H1 (cell line): ENCODE results near the gene MRPL47. TPM values are rescaled to one million over a fixed set of nuclear protein-coding genes. Genes with fewer than 3 reads are reported as not detected.

Source experiments
- KDM5A ChIP-seq: fragments of 200-600 bp; IDR thresholded peaks from 2 replicates; pipeline ENCODE4 v1.7.1; 2012; ENCODE audit warnings: mild to moderate bottlenecking, low read length, inconsistent platforms, mixed read lengths
- polyA plus RNA-seq, 7 experiments: library from polyadenylated mRNA; depleted of rRNA in 3 of 7; stranded (reverse) in 5 of 7; unstranded in 2 of 7; fragments of >200 nt in 5 of 7; fragments of 200-250 nt in 2 of 7; gene quantifications; 1 replicate in 5 of 7; 2 replicates in 1 of 7; 4 replicates in 1 of 7; pipeline versions ENCODE4 v1.2.1 to v1.2.3, GENCODE V29; 2011 to 2013; ENCODE audit warnings: missing spikeins in 2 of 7, mixed read lengths in 2 of 7
- small RNA-seq: library from polyadenylated mRNA; stranded (forward); fragments of <200 nt; extraction: miRNeasy Mini kit (QIAGEN cat#:217004); gene quantifications from one replicate; pipeline ENCODE3, GENCODE V24; 2013; ENCODE audit not compliant: insufficient read depth
- total RNA-seq: library from RNA; stranded (reverse); fragmentation: NEBNext Ultra II Directional; extraction: Animal tissue kit (Norgen Biotek cat#: 25700); gene quantifications from 2 replicates; pipeline ENCODE4 v1.2.1, GENCODE V29; 2021
- TF ChIP-seq, protein P1 (sequence below): IDR thresholded peaks from 2 replicates; pipeline ENCODE4 v1.6.1; 2011; ENCODE audit warnings: low read length, improper control_type of control experiment

Gene MRPL47
- total and polyA plus RNA-seq, 2 of the 8 experiments (the other 6 are each of a cell fraction or from before 2014, with no cell fraction given): 26.1 to 76.6 TPM

DNA sequence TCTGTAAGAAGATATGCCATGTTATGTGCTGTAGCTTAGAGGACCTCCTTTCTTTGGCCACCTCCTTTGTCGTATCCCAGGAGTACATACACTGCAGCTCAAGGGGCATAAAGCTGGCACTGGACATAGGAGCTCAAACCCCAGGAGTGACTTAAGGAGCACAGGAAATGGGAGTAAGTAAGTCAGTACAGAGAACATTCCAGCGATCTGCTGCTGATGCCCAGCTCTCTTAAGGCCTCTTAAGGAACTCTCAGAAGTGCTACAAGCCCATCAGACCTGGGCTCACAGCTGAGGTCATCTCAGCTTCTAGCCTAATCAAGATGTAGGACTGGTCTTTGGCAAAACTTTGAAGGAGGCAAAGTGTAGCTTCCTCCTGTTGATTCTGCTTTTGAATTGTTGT is 63.3 kb downstream of the MRPL47 start (continued):
- TF ChIP-seq, protein P1, sequence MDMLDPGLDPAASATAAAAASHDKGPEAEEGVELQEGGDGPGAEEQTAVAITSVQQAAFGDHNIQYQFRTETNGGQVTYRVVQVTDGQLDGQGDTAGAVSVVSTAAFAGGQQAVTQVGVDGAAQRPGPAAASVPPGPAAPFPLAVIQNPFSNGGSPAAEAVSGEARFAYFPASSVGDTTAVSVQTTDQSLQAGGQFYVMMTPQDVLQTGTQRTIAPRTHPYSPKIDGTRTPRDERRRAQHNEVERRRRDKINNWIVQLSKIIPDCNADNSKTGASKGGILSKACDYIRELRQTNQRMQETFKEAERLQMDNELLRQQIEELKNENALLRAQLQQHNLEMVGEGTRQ: no peak
- TF ChIP-seq KDM5A: no peak

Small RNA genes within 50 kb of the gene (small RNA-seq; reads per million reads assigned to genes)
- gene AC090425.1 (not detected), gene RF01210 (not detected)

Other genes with a start within 250 kb of the MRPL47 start
- gene GNB4, start 153.2 kb downstream of the MRPL47 start, total RNA-seq: 26.1 and 29.2 TPM in 2 replicates
- gene GNB4, start 153.2 kb downstream of the MRPL47 start, polyA plus RNA-seq (2011; rRNA removed): 8.7 and 13.4 TPM in 2 replicates
- gene ACTL6A, start 41.7 kb downstream of the MRPL47 start, total RNA-seq: 76.9 and 83.3 TPM in 2 replicates
- gene ACTL6A, start 41.7 kb downstream of the MRPL47 start, polyA plus RNA-seq (2011; rRNA removed): 99.5 and 141 TPM in 2 replicates
- 74.1 and 85.8 TPM in 2 replicates for gene NDUFB5, start 156 bp upstream of the MRPL47 start, total RNA-seq
- gene NDUFB5, start 156 bp upstream of the MRPL47 start, polyA plus RNA-seq (2011; rRNA removed): 16.4 and 46.1 TPM in 2 replicates
- 25.9 and 28.0 TPM in 2 replicates for gene USP13, start 48.4 kb upstream of the MRPL47 start, total RNA-seq
- gene USP13, start 48.4 kb upstream of the MRPL47 start, polyA plus RNA-seq (2011; rRNA removed): 5.5 and 7.9 TPM in 2 replicates